Panc1 (cell line): ENCODE data around the gene RORC. TPM values are rescaled to one million over a fixed set of nuclear protein-coding genes. Genes with fewer than 3 reads are reported as not detected.

Experiments used
- ATAC-seq: fragments of 200-7000 bp; cut with Tn5 transposase; 2 replicates; pipeline ENCODE4 v1.9.1; 2020; ENCODE audit warnings: mild to moderate bottlenecking, moderate library complexity
- BruUV-seq: library from RNA; stranded (reverse); fragments of 400-500 nt; replicated peaks from 2 replicates; lab custom pipeline; 2021; lab: Mats Ljungman, UMichigan
- CTCF ChIA-PET: fragments of 300-600 bp; sonication (Branson Sonifier 250); formaldehyde crosslinking; loops from one replicate; lab custom pipeline; 2022; ENCODE audit warnings: antibody characterized with exemption; lab: Charles Lee
- POLR2A ChIA-PET: fragments of 300-600 bp; sonication (Branson Sonifier 250); formaldehyde crosslinking; loops from one replicate; lab custom pipeline; 2022; ENCODE audit warnings: antibody characterized with exemption; lab: Charles Lee
- DNase-seq: peaks from one replicate; pipeline ENCODE4 v3.0.0-alpha.2; 2010; ENCODE audit warnings: low read depth, low spot score
- H3K27ac ChIP-seq: 2 replicates; pipeline ENCODE4 v1.5.1; 2011; ENCODE audit warnings: mild to moderate bottlenecking, low read length, inconsistent platforms
- H3K27me3 ChIP-seq: fragments of 200-500 bp; sonication (Bioruptor generic); 2 replicates; pipeline ENCODE4 v1.6.0; 2014; ENCODE audit warnings: low read length, inconsistent platforms; ENCODE audit not compliant: control insufficient read depth, insufficient read depth
- H3K36me3 ChIP-seq: fragments of 200-500 bp; sonication (Bioruptor generic); 2 replicates; pipeline ENCODE4 v1.5.1; 2014; ENCODE audit warnings: inconsistent platforms, mild to moderate bottlenecking, low read length, moderate library complexity; ENCODE audit not compliant: control insufficient read depth, insufficient read depth
- H3K4me1 ChIP-seq: 2 replicates; pipeline ENCODE4 v1.5.1; 2011; ENCODE audit warnings: inconsistent platforms, mild to moderate bottlenecking, low read length, moderate library complexity; ENCODE audit not compliant: control insufficient read depth, insufficient read depth
- H3K4me3 ChIP-seq, 2 experiments: 2 replicates each; pipeline ENCODE4 v1.5.1; 2011 to 2012; ENCODE audit warnings: low read depth in 2 of 2, low read length in 2 of 2, mild to moderate bottlenecking in 2 of 2, inconsistent platforms in 1 of 2, moderate library complexity in 1 of 2
- H3K9me3 ChIP-seq: fragments of 200-500 bp; sonication (Bioruptor generic); 2 replicates; pipeline ENCODE4 v1.5.1; 2014; ENCODE audit warnings: low read depth, mild to moderate bottlenecking, inconsistent platforms, low read length, moderate library complexity; ENCODE audit not compliant: control insufficient read depth, insufficient read depth
- CTCF ChIP-seq: fragments of 450-650 bp; IDR thresholded peaks from 2 replicates; pipeline ENCODE4 v1.5.1; 2017; ENCODE audit warnings: mild to moderate bottlenecking
- POLR2AphosphoS5 ChIP-seq: IDR thresholded peaks from 2 replicates; pipeline ENCODE4 v1.6.1; 2012; ENCODE audit warnings: mild to moderate bottlenecking, low read depth, low read length, moderate library complexity
- REST ChIP-seq, 2 experiments: IDR thresholded peaks; 2 replicates each; pipeline ENCODE4 v1.6.1; 2011 to 2012; ENCODE audit warnings: low read depth in 2 of 2, control low read depth in 1 of 2, low read length in 1 of 2, mild to moderate bottlenecking in 1 of 2, moderate library complexity in 1 of 2; ENCODE audit not compliant: insufficient read depth in 1 of 2
- SIN3A ChIP-seq: IDR thresholded peaks from 2 replicates; pipeline ENCODE4 v1.6.1; 2012; ENCODE audit warnings: low read depth, mild to moderate bottlenecking, low read length, moderate library complexity, borderline replicate concordance; ENCODE audit not compliant: insufficient read depth
- TCF7L2 ChIP-seq: IDR thresholded peaks from 2 replicates; pipeline ENCODE4 v1.6.1; 2011; ENCODE audit warnings: mild to moderate bottlenecking, low read depth, low read length, inconsistent platforms
- in situ Hi-C: cut with HindIII; loops from 2 replicates; pipeline ENCODE4 v1.10.0; 2016; ENCODE audit warnings: low sequenced_read_pairs, low pct_unique_long_range_greater_than_20kb
- intact Hi-C: fragments of 100-400 bp; cut with micrococcal nuclease; formaldehyde crosslinking; loops from one replicate; pipeline ENCODE4 v1.10.0; 2022; ENCODE audit not compliant: unreplicated experiment
- total RNA-seq: library from RNA; stranded (reverse); gene quantifications from one replicate; pipeline ENCODE4 v1.2.1, GENCODE V29; 2021; ENCODE audit not compliant: unreplicated experiment

Gene RORC
- total RNA-seq, 1 experiment from 2014 or later, result not detected

GRCh38 chr1:151860504-151861187, 29.0 kb upstream of the RORC start:
- in situ Hi-C loops (no loop called here), intact Hi-C loops (no loop called here)
- no peaks in the 10 kb centered on the region for H3K27me3 ChIP-seq
- ATAC-seq (no peak), DNase-seq (no peak)
- TF ChIP-seq REST (IDR thresholded peaks at IDR 0.05; ENCODE audit: insufficient read depth in 1 of 2, low read depth in 2 of 2, low read length in 1 of 2), result no peak
- TF ChIP-seq POLR2AphosphoS5, result no peak
- TF ChIP-seq SIN3A, result no peak
- TF ChIP-seq TCF7L2, result no peak
- TF ChIP-seq CTCF, result no peak
- ChIA-PET CTCF (no interaction called here), POLR2A (no interaction called here)
- H3K4me3 ChIP-seq, result no peak overlapping the region
- H3K36me3 ChIP-seq, result no peaks in the 10 kb centered on the region
- no peaks in the 10 kb centered on the region for H3K9me3 ChIP-seq
- H3K4me1 ChIP-seq, result no peaks in the 10 kb centered on the region
- H3K27ac ChIP-seq, result no peak overlapping the region
- no TSS peak for BruUV-seq

- no TSS peak for BruUV-seq
- Histone ChIP-seq H3K4me3 (no peak overlapping the region), H3K36me3 (no peaks in the 10 kb centered on the region), H3K27ac (no peak overlapping the region), H3K9me3 (no peaks in the 10 kb centered on the region), H3K27me3 (no peaks in the 10 kb centered on the region), H3K4me1 (no peaks in the 10 kb centered on the region)
- no peak for ATAC-seq
- POLR2A ChIA-PET, result no interaction called here
- intact Hi-C loops, result no loop called here
- in situ Hi-C loops, result no loop called here
- DNase-seq, result no peak
- CTCF ChIA-PET, result no interaction called here
- TF ChIP-seq SIN3A (no peak), REST (IDR thresholded peaks at IDR 0.05; ENCODE audit: insufficient read depth in 1 of 2, low read depth in 2 of 2, low read length in 1 of 2) (no peak), TCF7L2 (no peak), CTCF (no peak), POLR2AphosphoS5 (no peak)
These were observed 28.3 kb upstream of the RORC start for GRCh38 chr1:151859891-151860293.
